LNCaP clone FGC (cell line): Measurements from ENCODE around the gene RIF1.

ENCODE experiments used
- DNase-seq: peaks from one replicate; pipeline ENCODE4 v3.0.0-alpha.2; 2011; ENCODE audit warnings: low read depth
- H3K4me3 ChIP-seq: 2 replicates; pipeline ENCODE4 v1.5.1; 2011; ENCODE audit warnings: mild to moderate bottlenecking, low read depth, low read length, control low read depth
- CTCF ChIP-seq: IDR thresholded peaks from 2 replicates; pipeline ENCODE4 v1.5.1; 2012; ENCODE audit warnings: mild to moderate bottlenecking; ENCODE audit not compliant: control insufficient read depth, insufficient read depth; ENCODE audit errors: extremely low read depth

The RIF1 gene

GRCh38 chr2:151470556-151470955 lies 60.9 kb downstream of the RIF1 start:
- TF ChIP-seq CTCF, result no peak
- DNase-seq, result no peak

GRCh38 chr2:151472966-151473365 lies 63.3 kb downstream of the RIF1 start:
- no peak overlapping the region for H3K4me3 ChIP-seq
- no peak for DNase-seq
- no peak for TF ChIP-seq CTCF

More at GRCh38 chr2:151470556-151470955, 60.9 kb downstream of the RIF1 start:
- H3K4me3 ChIP-seq, result no peak overlapping the region

GRCh38 chr2:151475071-151475470 lies 65.4 kb downstream of the RIF1 start:
- no peak overlapping the region for H3K4me3 ChIP-seq
- DNase-seq, result no peak
- TF ChIP-seq CTCF, result no peak

GRCh38 chr2:151476287-151476686 lies 66.6 kb downstream of the RIF1 start:
- no peak for DNase-seq
- no peak for TF ChIP-seq CTCF
- H3K4me3 ChIP-seq, result no peak overlapping the region

- no peak for TF ChIP-seq CTCF
- no peak for DNase-seq
These were observed 68.3 kb downstream of the RIF1 start for GRCh38 chr2:151478011-151478410.

GRCh38 chr2:151481744-151482143 lies 72.0 kb downstream of the RIF1 start:
- no peak for DNase-seq
- no peak overlapping the region for H3K4me3 ChIP-seq
- no peak for TF ChIP-seq CTCF

More at GRCh38 chr2:151478011-151478410, 68.3 kb downstream of the RIF1 start:
- no peak overlapping the region for H3K4me3 ChIP-seq

GRCh38 chr2:151482171-151482725 lies 72.5 kb downstream of the RIF1 start:
- DNase-seq, result no peak
- H3K4me3 ChIP-seq, result no peak overlapping the region
- no peak for TF ChIP-seq CTCF
